GM04504 (cell line): ENCODE measurements around the gene PLCB1.
"Not testable (repeated sequence)": the region's sequence is repeated elsewhere in the genome, so short reads cannot be mapped to it uniquely, and the experiment has no call there.

Experiments
- DNase-seq: peaks from one replicate; pipeline ENCODE4 v3.0.0-alpha.2; 2012; ENCODE audit warnings: low read depth

PLCB1 gene

DNA sequence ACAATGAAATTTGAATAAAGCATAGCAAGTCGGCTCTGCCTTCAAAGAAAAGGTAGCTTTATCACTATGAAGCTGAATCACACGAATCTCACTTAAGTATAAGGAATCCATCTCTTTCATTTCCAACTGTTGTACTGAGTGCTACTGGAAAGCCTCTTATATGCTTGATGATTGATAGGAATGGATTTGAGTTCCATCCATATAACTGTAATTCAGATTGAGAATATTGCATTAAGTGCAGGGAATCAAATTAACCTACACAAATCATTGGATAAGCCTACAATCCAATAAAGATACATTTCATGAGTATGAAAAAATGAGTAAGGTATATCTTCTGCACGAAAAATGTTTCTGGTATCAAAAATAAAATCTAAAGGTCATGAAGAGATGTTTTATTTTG is 492.0 kb downstream of the PLCB1 start:
- no peak for DNase-seq

DNA sequence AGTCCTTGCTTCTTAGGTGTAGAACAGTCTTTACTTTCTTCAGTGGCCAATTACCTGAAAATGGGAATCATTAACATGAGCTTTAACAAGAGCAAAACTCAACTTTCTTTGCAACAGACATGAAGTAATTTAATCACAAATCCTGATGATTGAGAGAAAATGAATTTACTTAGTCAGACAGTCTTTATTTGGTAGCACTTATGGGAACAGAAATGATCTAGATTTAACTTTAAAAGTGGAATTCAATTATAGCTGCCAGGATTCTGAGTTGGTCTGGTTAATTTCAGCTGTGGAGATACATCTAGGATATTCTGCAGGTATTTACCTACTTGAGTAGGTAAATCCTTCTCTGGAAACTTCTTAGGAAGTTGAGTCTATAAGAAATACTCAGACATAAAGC is 492.6 kb downstream of the PLCB1 start:
- no peak for DNase-seq

DNA sequence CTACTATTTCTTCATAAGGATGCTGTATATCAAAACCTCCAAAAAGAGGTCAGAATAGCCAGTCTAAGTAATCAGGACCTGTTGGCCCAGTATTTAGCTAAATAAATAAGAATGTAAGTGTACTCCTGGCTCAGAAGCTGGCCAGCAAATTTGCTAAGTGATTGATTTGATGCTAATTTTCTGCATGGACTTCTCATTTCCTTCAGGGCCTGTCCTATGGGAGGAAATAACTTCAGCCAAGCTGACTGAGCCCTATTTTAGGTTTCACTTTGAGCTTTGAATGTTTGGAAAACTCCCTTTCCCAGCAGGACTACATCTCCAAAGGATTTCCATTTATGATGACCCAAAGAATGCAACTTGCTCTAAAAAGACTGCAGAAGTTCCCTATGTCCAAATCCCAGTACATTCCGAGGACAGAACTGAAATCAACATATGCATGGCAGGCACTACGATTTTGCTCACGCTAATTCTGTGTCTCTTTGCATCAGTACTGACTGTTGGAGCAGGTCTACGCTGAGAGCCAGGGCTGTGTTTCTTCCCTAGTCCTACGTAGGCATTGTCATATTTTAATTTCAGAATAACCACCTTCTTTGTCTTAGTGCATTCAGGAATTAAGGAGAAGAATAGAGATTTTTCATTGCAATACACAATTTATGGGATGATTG is 495.4 kb downstream of the PLCB1 start:
- no peak for DNase-seq

DNA sequence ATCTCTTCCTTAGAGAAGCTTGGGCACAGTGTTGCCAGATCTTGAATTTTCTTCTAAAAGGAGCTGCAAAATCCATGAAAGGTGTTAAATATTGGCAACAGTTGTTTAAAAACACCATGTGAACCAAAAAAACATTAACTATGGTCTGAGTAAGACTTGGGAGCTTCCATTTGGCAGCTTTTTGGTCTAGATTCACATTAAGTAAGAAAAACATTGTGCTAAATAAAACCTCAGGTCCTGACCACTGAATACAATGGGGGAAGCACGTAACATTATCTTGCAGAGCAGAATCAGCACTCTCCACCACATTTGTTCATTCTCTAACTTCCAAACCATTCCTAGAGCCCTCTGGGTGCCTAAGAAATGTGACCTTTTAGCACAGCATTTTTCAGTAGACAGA is 499.2 kb downstream of the PLCB1 start:
- DNase-seq, result no peak

DNA sequence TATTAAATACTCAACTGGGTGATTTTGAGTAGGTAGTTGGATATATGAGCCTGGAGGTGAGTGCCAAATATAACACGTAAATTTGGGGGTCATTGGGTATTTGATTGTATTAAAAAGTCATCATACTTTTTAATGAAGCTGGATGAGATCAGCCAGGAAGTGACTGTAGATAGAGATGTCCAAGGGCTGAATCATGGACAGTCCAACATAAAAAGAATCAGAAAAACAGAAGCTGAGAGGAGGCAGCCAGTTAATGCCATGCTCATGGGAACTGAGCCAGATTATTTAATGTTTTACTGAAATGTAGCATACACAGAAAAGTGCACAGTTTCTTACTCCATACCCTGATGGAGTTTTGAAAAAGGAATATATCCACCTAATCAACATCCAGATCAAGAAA is 501.3 kb downstream of the PLCB1 start:
- DNase-seq, result no peak

DNA sequence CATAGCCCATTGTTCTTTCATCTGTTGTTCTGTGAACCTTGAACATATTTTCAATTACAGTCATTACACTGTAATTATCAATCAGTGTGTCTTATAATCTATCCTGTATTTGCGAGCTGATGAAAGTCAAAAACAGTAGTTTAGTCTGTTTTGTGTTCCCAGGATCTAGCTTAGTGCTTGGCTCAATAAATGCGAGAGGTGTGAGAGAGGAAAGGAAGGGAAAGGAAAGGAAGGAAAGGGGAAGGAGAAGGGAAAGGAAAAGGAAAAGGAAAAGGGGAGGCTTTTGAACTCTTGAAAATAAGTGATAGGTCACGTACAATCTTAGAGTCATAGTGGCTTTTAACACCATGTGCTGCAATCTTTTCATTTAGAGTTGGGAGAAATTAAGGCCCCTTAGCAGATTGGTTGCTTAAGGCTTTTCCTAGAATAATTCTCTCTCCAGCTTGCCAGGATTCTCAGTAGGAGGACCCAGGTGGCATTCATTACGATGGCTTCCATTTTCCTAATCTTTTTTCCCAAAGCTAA is 503.0 kb downstream of the PLCB1 start:
- DNase-seq, result no peak

DNA sequence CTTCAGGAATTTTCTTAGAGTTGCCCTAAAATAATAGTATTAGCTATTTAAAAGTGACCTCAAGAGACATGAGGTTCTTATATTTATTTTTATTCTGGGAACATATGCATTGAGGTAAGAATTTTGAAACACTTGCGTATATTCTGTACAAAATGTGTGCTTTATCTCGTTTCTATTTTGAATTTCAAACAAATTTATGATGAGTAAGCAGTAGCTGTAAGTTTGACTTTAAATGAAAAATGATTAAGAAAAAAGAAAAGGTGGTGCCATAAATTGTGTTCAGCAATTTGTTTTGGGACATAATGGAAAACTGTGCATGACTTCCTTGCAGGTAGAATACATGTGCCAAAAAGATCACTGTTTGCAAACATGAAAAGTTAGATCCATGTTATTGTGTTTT is 503.8 kb downstream of the PLCB1 start:
- DNase-seq, result no peak

DNA sequence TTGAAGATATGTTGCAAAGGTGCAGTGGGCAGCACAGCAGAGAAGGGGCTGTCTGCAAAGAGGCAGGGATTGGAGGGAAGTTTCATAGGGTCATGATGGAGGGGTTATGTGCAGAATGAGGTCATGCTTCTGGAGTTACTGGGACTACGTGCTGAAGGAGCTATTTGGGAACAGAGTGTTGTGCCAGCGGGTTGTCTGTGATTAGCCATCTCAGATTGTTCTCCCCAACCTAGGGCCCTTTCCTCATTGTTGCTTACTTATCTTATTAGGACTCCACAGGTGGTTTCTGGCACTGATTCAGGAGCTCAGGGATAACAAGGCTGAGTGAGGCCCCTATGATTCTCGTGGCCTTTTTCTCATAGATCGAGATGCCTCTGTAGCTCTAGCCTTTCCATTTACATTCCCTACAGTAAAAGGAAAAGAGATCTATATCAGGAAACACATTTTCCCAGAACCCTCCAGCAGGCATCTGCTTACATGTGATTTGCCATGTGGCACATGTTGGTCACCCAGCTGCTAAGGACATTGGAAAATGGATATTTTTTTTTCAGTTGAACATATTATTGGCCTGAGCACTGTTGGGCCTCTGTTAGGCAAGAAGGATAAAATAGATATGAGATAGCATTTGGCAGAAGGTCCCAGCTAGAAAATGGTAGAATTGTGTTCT is 507.2 kb downstream of the PLCB1 start:
- DNase-seq, result no peak

DNA sequence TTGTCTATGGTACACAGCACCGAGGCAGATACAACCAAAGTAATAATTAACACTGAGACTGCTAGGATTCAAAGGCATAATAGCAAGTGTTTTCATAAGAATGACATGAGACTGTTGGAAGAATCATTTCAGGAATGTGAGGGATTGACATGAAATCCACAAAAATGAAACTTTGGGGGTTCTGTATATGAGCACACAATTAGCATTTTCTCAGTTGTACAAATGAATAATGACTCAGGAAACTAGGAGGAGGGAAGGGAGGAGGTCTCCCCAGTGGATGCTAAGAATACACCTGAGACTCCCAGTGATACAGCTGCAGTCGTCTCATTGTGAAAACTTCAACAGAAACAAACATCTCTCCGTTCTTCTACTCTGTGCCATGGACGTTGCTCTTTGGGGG is 508.4 kb downstream of the PLCB1 start:
- no peak for DNase-seq

DNA sequence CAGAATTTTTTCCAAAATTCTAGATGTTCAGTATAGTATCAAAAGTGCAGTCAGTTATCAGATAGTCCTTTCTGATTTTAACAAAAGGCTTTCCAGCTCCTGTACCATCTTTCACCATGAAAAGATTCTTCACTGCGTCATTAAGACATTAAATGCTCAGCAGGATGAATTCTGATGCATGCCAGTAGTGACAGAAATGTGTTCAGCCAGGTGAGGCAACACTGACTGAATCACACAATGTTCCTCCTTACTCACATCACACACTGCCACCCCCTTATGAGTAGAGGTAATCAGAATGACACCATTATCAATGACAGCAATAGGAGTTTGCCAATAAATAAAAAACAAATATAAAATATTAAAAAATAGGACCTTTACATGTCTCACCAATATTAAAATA is 510.2 kb downstream of the PLCB1 start:
- no peak for DNase-seq

DNA sequence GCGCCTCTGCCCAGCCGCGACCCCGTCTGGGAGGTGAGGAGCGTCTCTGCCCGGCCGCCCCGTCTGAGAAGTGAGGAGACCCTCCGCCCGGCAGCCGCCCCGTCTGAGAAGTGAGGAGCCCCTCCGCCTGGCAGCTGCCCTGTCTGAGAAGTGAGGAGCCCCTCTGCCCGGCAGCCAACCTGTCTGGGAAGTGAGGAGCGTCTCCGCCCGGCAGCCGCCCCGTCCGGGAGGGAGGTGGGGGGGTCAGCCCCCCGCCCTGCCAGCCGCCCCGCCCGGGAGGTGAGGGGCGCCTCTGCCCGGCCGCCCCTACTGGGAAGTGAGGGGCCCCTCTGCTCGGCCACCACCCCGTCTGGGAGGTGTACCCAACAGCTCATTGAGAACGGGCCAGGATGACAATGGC is 512.4 kb downstream of the PLCB1 start:
- not testable (repeated sequence) for DNase-seq

DNA sequence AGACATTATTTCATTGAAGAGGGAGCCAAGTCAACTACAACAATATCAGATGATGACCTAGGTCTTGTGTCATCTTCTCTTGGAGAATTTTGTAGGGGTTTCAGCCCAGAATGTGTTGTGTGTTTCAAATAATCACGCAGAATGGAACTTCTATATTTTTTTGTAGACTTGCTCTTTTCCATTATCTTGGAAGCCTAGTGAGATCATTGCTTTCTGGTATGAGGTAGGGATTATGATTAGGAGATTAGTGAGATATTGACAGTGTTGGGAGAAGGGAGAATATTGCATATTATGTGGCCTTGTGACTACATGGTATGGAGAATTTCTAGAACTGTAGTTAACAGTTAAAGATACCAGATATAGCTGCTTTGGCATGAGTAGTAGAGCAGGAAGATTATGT is 513.3 kb downstream of the PLCB1 start:
- DNase-seq, result no peak

DNA sequence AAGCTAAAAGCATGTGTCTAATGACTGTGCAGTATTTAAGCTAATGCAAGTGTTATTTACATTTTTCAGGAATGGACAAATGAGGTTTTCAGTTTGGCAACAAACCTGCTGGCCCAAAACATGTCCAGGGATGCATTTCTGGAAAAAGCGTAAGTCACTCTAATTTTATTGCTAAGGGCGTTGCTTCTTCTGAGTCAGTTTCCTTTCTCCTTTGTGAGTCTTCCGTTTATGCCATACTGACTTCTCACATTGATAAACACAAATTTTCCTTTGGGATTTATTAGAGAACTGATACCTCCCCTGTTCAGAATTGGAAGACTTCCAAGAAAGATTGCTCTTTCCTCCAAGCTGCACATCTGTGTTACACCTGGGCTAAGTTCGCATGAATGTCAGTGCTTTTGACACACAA is 514.0 kb downstream of the PLCB1 start:
- peak; percentile 88 for DNase-seq

DNA sequence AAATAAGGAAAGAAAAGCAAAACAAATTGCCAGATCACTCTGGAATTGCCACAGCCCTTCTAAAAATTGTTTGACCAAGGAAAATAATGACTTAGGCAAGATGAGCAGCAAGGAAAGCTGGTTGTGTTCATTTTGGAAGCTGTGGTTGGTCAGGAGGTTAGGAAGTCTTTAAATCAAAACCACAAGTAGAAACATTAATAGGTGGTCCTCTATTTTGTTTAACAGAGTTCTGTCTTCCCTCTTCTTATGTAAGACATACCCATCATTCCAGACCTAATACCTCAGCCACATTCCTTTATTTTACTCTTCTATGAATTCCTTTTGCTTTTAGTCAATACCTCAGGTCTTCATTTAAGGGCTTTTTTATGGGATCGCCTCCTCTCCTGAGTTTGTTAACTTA is 514.6 kb downstream of the PLCB1 start:
- peak; percentile 71 for DNase-seq

DNA sequence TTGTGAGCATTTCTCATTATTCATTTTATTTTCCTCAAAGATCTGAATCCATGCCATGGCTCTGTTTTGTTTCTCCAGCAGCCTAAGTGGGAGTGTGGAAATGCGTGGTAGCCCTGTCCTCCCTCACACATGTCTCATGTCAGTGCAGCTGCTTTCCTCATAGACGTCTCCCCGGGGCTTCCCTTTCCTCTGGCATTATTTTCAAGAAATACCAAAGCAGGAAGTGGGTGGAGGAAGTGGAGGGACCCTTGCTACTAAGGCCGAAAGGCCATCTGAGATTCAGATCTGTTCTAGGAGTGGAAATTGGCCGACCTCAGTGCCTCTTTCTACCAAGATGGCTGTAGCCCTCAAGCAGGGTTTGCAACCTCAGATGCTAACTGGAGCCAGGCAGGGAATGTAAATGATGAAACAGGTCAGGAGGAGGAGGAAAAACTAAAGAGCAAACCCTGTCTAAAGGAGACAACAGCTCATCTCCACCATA is 515.9 kb downstream of the PLCB1 start:
- no peak for DNase-seq

DNA sequence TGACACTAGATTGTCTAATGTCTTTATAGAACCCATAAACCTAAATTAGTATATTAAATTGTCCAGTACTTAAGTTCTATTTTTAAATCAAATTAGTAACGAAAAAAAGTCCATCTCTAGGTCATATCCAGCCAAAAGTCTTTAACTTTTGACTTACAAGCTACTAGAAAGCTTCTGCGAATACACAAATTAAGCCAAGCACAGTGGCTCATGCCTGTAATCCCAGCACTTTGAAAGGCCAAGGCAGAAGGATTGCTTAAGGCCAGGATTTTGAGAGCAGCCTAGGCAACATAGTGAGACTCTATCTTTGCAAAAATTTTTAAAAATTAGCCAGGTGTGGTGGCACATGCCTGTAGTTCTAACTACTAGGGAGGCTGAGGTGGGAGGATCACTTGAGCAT is 516.4 kb downstream of the PLCB1 start:
- DNase-seq, result no peak

DNA sequence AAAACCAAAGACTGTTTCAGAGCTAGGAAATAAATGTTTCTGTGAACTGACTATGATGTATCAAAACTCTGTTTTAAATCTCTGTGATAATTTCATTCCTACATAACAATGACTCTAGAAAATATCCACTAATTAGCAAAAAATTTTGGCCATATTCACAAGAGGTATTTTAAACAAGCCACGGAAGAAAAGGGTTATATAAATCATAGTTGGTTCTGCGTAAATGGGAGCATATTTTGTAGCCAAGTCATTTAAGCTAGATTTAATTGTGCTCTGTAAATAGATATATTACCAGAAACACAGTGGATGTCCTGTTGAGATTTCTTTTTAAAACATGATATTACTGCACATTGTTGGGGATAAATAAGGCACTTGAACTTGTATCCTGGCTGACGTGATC is 520.3 kb downstream of the PLCB1 start:
- DNase-seq, result no peak

DNA sequence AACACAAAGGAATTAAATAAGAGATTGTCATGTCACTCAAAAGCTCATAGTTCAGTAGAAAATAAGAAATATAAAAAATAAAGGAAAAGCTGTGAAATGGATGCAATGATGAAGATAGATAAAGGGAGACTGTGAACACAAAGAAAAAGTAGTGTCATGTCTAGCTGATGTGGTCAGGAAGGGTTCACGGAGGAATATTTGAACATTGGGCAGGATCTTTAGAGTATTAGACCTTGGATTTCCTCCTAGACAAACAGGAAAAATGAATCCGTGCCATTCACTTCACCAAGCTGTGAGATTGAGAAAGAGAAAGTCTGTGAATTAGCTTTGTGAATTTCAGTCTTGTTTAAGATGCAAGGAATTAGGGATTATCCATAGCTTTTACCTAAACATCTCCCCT is 522.4 kb downstream of the PLCB1 start:
- no peak for DNase-seq

DNA sequence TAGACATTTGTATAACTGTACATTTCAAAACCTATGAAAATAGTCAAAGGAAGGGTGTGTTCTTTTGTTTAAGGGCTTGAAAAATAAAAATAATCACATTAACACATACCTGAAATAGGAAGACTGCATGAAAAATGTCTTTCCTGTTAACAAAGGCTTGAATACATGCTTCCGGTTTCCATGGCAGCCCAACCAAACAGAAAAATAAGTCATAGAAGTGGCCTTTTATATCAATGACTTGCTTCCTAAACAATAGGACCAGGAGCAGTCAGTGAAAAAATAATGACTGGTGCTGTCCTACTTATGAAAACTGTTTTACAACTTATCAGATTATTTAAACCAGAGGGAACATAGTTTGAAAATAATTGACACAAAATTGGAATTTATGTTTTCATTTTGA is 524.3 kb downstream of the PLCB1 start:
- no peak for DNase-seq

DNA sequence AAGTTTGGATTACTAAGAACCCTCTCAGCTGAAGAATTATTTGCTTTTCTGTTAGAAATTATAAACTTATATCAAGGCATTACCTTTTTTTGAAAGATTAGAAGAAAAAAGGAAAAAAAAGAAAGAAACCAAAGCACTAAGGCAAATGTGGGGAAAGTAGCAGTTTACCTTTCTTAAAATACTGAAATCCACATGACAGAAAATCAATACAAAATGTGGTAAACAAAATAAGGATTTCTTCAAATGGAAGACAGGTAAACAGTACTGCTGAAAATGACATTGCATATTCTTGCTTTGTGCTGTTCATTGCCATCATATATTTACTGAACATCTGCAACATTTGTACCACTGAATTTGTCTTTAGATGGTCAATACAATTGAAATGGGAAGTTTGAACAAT is 525.6 kb downstream of the PLCB1 start:
- DNase-seq, result no peak

DNA sequence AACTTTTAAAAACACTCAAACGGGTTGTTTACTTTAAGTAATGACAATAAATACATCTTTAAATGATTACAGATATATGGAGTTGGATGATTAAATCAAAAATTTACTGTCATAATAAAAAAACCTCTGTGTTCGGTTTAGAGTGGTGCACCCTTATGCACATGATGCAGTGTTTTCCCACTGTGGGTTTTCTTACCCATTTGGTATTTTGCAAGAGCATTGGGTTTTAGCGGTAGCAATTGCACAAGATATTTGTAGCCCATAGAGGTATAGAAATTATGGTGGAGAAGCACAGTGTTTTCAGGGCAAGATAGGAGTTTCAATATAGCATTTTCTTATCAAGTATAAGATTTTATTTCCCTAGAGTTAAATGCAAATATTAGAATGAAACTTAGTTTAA is 526.0 kb downstream of the PLCB1 start:
- no peak for DNase-seq

DNA sequence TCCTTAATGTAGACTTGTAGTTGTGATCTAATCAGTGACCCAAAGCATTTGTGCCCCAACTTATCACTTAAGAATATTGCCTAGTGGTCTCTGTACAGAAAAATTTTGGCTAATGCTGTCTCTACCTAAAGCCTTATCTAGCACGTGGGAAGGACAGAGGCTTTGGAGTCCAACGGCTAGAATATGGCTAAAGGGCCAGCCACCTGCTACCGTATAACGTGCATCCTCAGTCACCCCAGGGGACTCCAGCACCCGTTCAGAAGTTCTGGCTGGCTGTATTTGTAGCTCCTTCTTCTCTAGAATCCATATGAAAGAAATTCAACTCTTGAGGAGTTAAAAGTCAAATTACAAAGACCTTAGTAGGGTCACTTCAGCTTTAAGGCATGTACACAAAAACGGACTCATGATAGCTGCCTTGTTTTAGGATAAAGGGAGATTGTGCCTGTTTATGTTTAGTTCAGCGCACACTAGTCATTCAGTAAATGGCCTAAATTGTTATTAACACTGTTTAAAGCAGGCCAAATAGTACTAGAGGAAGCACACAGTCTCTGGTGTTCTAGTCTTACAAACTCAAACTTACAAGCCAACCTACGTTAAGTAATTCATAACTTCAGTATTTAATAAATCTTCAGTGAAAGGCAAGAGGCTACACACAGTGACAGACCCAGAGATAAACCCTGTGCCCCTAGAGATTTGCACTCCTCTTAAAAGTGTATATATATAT is 529.3 kb downstream of the PLCB1 start:
- no peak for DNase-seq

DNA sequence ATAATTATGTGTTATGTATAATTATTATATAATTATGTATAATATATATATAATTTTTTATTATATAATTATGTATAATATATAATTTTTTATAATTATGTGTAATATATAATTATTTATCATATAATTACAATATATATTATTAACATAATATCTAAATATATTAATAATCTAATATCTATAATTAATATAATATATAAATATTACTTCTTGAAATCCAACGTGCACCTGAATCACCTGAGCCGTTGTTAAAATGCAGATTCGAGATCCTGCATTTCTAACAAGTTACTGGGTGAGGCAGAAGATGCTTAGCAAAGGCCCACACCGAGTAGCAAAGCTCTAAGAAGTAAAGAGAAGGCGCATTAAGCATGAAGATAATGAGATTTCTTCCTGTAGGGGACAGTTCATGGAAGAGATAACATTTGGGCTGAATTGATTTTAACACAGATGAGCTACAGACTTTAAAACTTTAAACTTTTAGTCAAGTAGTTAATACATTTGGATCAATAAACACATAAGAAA is 530.4 kb downstream of the PLCB1 start:
- DNase-seq, result no peak
